HG02571 (cell line): Measurements from ENCODE around the gene SOCS3.

Experiments
- ATAC-seq: cut with Tn5 transposase; IDR thresholded peaks from one replicate; pipeline ENCODE4 v1.9.1; 2021; ENCODE audit warnings: mild to moderate bottlenecking, moderate library complexity; ENCODE audit not compliant: unreplicated experiment

SOCS3 gene

GRCh38 chr17:78391051-78391431 lies 31.2 kb upstream of the SOCS3 start:
- ATAC-seq, result no peak

- no peak for ATAC-seq
These were observed 30.6 kb upstream of the SOCS3 start for GRCh38 chr17:78390241-78391050.

- no peak for ATAC-seq
These were observed 28.4 kb upstream of the SOCS3 start for GRCh38 chr17:78387977-78388941.

- ATAC-seq, result no peak
These were observed 24.8 kb upstream of the SOCS3 start for GRCh38 chr17:78384479-78385175.

GRCh38 chr17:78383725-78384471 lies 24.0 kb upstream of the SOCS3 start:
- ATAC-seq, result no peak

GRCh38 chr17:78381601-78382232 lies 21.8 kb upstream of the SOCS3 start:
- ATAC-seq, result no peak

- no peak for ATAC-seq
These were observed 20.5 kb upstream of the SOCS3 start for GRCh38 chr17:78380370-78380769.

GRCh38 chr17:78379131-78379491 lies 19.2 kb upstream of the SOCS3 start:
- ATAC-seq, result no peak

GRCh38 chr17:78378225-78379130 lies 18.6 kb upstream of the SOCS3 start, which contains the start of gene PGS1:
PGS1 (plus strand) TSS chr17:78378649; CDS start chr17:78378666, 17 bp downstream.
- no peak for ATAC-seq

- ATAC-seq, result no peak
These were observed 18.0 kb upstream of the SOCS3 start for GRCh38 chr17:78377858-78378224.

GRCh38 chr17:78376161-78376560 lies 16.3 kb upstream of the SOCS3 start:
- no peak for ATAC-seq

- ATAC-seq, result no peak
These were observed 15.7 kb upstream of the SOCS3 start for GRCh38 chr17:78375401-78376151.

GRCh38 chr17:78374631-78375274 lies 14.9 kb upstream of the SOCS3 start:
- no peak for ATAC-seq

GRCh38 chr17:78374189-78374588 lies 14.3 kb upstream of the SOCS3 start:
- no peak for ATAC-seq

- ATAC-seq, result no peak
These were observed 13.0 kb upstream of the SOCS3 start for GRCh38 chr17:78372841-78373240.

GRCh38 chr17:78371056-78371455 lies 11.2 kb upstream of the SOCS3 start:
- no peak for ATAC-seq

- no peak for ATAC-seq
These were observed 10.0 kb upstream of the SOCS3 start for GRCh38 chr17:78369791-78370381.
